Activated CD8-positive, alpha-beta T cell treated with anti-CD3 and anti-CD28 coated beads for 36 hours (primary cell): ENCODE data around the gene FKBP9. TPM values are rescaled to one million over a fixed set of nuclear protein-coding genes. Genes with fewer than 3 reads are reported as not detected.

Source experiments
- ATAC-seq: fragments of 200-7000 bp; cut with Tn5 transposase; one replicate; pipeline ENCODE4 v1.10.0; 2021; ENCODE audit warnings: mild to moderate bottlenecking, moderate library complexity
- CTCF ChIA-PET: fragments of 350-600 bp; sonication (Branson Sonifier 250); formaldehyde crosslinking; loops from one replicate; lab custom pipeline; 2021; ENCODE audit warnings: antibody characterized with exemption; lab: Charles Lee
- POLR2A ChIA-PET: fragments of 350-600 bp; sonication (Branson Sonifier 250); formaldehyde crosslinking; loops from one replicate; lab custom pipeline; 2021; ENCODE audit warnings: antibody characterized with exemption; lab: Charles Lee
- DNase-seq: peaks from one replicate; pipeline ENCODE4 v3.0.0-alpha.2; 2020
- H3K27ac Mint-ChIP-seq: one replicate; pipeline ENCODE4 v1.8.0; 2021; ENCODE audit warnings: mild to moderate bottlenecking, mixed read lengths
- H3K27me3 Mint-ChIP-seq: one replicate; pipeline ENCODE4 v1.8.0; 2021; ENCODE audit warnings: mixed read lengths
- H3K36me3 Mint-ChIP-seq: one replicate; pipeline ENCODE4 v1.8.0; 2021; ENCODE audit warnings: low read depth, mixed read lengths
- H3K4me1 Mint-ChIP-seq: one replicate; pipeline ENCODE4 v1.8.0; 2021; ENCODE audit warnings: low read depth, mixed read lengths
- H3K4me3 Mint-ChIP-seq: one replicate; pipeline ENCODE4 v1.8.0; 2021; ENCODE audit warnings: mild to moderate bottlenecking, moderate library complexity, mixed read lengths
- H3K9me3 Mint-ChIP-seq: one replicate; pipeline ENCODE4 v1.8.0; 2021; ENCODE audit warnings: mixed read lengths
- intact Hi-C: fragments of 100-400 bp; cut with micrococcal nuclease; formaldehyde crosslinking; loops from one replicate; pipeline ENCODE4 v1.10.0; 2022
- total RNA-seq, 2 experiments: library from RNA; stranded (reverse); gene quantifications; one replicate each; pipeline ENCODE4 v1.2.3, GENCODE V29; 2021
- TF ChIP-seq, protein P1 (sequence below): fragments of 200-600 bp; IDR thresholded peaks from one replicate; pipeline ENCODE4 v1.8.0; 2022; ENCODE audit warnings: antibody characterized with exemption, mild to moderate bottlenecking

Gene FKBP9, protein sequence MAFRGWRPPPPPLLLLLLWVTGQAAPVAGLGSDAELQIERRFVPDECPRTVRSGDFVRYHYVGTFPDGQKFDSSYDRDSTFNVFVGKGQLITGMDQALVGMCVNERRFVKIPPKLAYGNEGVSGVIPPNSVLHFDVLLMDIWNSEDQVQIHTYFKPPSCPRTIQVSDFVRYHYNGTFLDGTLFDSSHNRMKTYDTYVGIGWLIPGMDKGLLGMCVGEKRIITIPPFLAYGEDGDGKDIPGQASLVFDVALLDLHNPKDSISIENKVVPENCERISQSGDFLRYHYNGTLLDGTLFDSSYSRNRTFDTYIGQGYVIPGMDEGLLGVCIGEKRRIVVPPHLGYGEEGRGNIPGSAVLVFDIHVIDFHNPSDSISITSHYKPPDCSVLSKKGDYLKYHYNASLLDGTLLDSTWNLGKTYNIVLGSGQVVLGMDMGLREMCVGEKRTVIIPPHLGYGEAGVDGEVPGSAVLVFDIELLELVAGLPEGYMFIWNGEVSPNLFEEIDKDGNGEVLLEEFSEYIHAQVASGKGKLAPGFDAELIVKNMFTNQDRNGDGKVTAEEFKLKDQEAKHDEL
- total RNA-seq: under 1 TPM in 1 of 2 experiments, not detected in 1; 0.47 TPM

DNA sequence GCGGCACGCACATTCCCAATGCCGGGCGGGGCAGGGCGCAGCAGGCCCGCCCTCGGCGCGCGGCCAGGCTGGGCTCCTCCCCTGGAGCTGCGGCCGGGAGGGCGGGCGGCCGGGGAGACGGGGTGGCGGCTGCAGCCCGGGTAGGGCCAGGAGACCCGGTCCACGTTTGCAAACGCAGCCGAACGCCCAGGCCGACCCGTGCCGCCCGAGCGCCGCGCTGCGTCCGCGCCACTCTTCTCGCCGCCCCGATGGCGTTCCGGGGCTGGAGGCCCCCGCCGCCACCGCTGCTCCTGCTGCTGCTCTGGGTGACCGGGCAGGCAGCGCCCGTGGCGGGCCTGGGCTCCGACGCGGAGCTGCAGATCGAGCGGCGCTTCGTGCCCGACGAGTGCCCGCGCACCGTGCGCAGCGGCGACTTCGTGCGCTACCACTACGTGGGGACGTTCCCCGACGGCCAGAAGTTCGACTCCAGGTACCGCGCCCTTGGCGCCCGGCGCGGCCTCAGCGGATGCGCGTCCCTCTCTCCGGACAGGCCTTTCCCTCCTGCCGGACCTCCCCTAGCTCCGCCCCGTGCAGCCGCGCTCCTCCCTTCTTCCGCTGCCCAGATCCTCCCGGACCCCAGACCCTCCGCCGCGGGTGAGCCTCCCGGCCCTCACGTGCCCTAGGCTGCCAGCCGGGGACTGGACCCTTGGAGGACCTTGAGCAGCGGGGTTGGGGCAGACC, at the start of gene FKBP9:
FKBP9 (plus strand) TSS at position 115 of the 720 bp plus-strand sequence; CDS start at position 249, 134 bp downstream.
- TF ChIP-seq, protein P1, sequence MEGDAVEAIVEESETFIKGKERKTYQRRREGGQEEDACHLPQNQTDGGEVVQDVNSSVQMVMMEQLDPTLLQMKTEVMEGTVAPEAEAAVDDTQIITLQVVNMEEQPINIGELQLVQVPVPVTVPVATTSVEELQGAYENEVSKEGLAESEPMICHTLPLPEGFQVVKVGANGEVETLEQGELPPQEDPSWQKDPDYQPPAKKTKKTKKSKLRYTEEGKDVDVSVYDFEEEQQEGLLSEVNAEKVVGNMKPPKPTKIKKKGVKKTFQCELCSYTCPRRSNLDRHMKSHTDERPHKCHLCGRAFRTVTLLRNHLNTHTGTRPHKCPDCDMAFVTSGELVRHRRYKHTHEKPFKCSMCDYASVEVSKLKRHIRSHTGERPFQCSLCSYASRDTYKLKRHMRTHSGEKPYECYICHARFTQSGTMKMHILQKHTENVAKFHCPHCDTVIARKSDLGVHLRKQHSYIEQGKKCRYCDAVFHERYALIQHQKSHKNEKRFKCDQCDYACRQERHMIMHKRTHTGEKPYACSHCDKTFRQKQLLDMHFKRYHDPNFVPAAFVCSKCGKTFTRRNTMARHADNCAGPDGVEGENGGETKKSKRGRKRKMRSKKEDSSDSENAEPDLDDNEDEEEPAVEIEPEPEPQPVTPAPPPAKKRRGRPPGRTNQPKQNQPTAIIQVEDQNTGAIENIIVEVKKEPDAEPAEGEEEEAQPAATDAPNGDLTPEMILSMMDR: no peak
- peak; percentile 61 for ATAC-seq
- Mint-ChIP-seq H3K36me3 (no peaks in the 10 kb centered on the region), H3K9me3 (no peaks in the 10 kb centered on the region), H3K27me3 (peaks cover 31% of the 10 kb centered on the region), H3K27ac (no peak within 1 kb of the TSS), H3K4me3 (peak within 1 kb of the TSS; percentile 61), H3K4me1 (peaks cover 6% of the 10 kb centered on the region)
- peak; percentile 19 for DNase-seq
- intact Hi-C loops: no loop called here
- CTCF ChIA-PET: interaction anchor here (0.7 to 3.0 kb wide), 3 partner anchors 13 to 151 kb away, joined by 3 to 6 read pairs (median 3); no protein-coding TSS in a partner anchor
- POLR2A ChIA-PET: no interaction called here

DNA sequence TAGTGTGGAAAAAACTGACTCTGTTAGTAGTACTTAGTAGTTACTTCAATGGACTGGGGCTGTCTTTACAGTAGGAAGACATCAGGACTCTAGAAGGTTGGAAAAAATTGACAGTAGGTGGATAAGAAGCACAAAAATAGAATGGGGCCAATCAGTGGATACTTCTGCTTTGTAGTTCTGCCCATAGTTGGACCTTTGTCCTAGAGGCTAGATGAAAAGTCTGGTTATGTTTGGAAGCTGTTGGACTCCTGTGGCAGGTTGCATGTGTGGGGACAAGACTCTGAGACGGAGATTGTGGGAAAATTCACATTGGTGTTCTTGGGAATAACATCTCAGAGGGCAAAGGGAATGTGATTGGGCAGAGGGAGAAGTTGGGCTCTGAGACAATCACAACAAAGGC, 47.0 kb upstream of the FKBP9 start:
- Mint-ChIP-seq H3K36me3 (no peaks in the 10 kb centered on the region), H3K9me3 (no peaks in the 10 kb centered on the region), H3K27ac (no peak overlapping the region), H3K4me1 (peaks cover 14% of the 10 kb centered on the region), H3K4me3 (no peak overlapping the region), H3K27me3 (no peaks in the 10 kb centered on the region)
- ChIA-PET CTCF (no interaction called here), POLR2A (no interaction called here)
- TF ChIP-seq, protein P1: no peak
- no peak for DNase-seq
- intact Hi-C loops: no loop called here
- ATAC-seq: no peak

DNA sequence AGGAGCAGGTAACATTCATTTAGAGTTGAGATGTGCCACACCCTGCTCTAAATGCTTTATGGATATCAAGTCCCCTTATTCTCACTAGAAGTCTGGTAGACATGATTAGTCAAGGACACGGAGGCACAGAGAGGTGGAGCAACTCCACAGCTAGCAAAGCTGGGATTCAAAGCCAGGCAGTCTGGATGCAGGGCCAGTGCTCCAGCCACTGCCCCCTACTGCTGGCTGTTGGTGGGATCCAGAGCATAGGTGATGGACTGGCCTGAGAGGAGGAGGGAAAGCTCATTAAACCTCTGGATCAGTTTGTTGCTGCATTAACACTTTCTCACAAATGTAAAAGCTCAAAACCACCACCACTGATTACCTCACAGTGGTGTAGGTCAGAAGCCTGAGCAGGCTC, 43.1 kb upstream of the FKBP9 start:
- H3K27me3 Mint-ChIP-seq: no peaks in the 10 kb centered on the region
- no peak overlapping the region for H3K4me3 Mint-ChIP-seq
- no peak overlapping the region for H3K27ac Mint-ChIP-seq
- no peaks in the 10 kb centered on the region for H3K36me3 Mint-ChIP-seq
- intact Hi-C loops: no loop called here
- ATAC-seq (no peak), DNase-seq (no peak)
- ChIA-PET CTCF (no interaction called here), POLR2A (interaction anchor here (1.2 kb wide), 1 partner anchor 21 kb away, joined by 4 read pairs; no protein-coding TSS in a partner anchor)
- H3K4me1 Mint-ChIP-seq: peaks cover 14% of the 10 kb centered on the region
- H3K9me3 Mint-ChIP-seq: no peaks in the 10 kb centered on the region
- TF ChIP-seq, protein P1: no peak

DNA sequence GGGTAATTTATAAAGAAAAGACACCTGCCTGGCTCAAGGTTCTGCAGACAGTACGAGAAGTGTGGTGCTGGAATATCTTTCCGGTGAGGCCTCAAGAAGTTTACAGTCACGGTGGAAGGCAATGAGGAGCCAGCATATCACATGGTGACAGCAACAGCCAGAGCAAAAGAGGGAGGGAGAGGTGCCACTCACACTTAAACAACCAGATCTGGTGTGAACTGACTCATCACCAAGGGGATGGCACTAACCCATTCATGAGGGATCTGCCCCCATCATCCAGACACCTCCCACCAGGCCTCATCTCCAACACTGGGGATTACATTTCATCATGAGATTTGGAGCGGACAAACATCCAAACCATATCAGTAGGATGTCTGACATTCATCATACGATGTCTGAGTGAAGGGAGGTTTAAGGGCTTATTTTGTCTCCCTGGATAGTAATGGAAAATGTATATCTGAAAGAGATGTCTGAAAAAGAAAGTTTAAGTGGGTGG, 42.2 kb upstream of the FKBP9 start:
- intact Hi-C loops: no loop called here
- no peaks in the 10 kb centered on the region for H3K36me3 Mint-ChIP-seq
- CTCF ChIA-PET: no interaction called here
- H3K4me1 Mint-ChIP-seq: peaks cover 14% of the 10 kb centered on the region
- TF ChIP-seq, protein P1: no peak
- POLR2A ChIA-PET: no interaction called here
- ATAC-seq (peak; percentile 93), DNase-seq (peak; percentile 39)
- H3K27ac Mint-ChIP-seq: peak overlapping the region; percentile 17
- H3K9me3 Mint-ChIP-seq: no peaks in the 10 kb centered on the region
- H3K27me3 Mint-ChIP-seq: no peaks in the 10 kb centered on the region
- H3K4me3 Mint-ChIP-seq: no peak overlapping the region
